CD4-positive, alpha-beta T cell treated with Interleukin-21 for 1 hour (primary cell): ENCODE measurements around the gene NRCAM.
"Not testable (repeated sequence)": the region's sequence is repeated elsewhere in the genome, so short reads cannot be mapped to it uniquely, and the experiment has no call there.

Experiments used
- DNase-seq: peaks from one replicate; pipeline ENCODE4 v3.0.0-alpha.2; 2020

Gene NRCAM

DNA sequence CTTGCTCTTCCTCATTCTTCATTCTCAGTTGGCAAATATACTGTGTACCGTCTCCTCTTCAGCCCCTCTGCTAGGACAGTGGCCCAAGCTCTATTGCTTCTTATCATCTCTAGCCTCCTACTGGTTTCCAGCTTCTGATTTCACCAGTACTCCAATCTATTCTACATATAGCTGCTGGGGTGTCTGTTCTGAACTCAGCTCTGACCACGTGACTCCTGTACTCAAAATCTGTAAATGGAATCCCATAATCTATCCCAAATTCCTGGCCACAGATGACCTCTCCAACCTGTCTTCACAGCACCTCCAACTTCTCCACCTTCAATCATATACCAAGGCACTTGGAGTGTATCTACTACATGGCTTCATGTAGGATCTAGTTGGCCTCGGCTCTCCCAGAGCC, 152.9 kb downstream of the NRCAM start:
- no peak for DNase-seq

DNA sequence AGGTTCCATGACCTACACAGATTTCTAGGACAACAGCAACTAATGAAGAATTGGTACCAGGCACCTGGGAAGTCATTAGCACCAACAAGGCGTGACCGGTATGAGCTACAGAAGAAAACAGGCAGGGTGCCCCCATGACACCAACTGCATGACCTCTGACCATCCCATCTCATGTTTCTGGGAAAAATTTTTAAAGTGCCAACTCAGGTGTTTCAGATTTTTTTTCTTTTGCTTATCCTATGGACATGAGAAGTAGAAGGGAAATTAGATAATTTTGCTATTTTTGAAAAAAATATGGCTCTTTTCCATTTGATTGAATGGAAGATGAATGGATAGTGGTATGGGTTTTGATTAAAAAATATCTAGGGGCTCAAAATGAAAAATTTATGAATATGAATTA, 154.8 kb downstream of the NRCAM start:
- no peak for DNase-seq

DNA sequence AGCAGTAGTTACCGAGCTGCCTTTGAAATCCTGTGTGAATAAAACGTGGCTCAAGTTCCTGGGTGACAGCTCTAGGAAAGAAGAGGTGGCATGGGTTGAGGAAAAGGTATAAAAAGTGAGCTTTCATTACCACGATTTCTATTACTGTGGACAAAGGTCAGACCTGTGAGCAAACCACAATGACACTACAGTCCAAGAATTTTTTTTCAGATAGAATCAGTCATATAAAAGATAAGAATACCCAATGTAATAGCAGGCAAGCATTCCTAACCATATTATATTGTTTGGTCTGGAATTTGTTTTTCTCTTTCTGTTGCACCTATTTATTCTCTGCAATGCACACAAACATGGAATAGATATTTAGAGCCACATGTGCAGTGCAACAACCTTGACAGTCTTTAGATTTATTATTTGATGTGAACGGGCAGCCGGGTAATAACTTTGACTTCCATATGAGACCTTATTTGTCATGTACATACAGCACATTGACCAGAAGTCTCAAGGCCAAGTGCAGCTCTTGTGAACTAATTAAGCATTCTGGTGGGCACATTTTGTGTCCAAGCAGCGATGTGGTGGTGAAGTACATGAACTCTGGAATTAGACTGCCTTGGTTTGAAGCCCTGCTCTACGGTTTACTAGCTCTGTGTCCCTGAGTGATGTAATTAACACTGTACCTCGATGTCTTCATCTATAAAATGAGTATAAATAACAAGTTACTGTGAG, 156.8 kb downstream of the NRCAM start:
- DNase-seq: no peak

DNA sequence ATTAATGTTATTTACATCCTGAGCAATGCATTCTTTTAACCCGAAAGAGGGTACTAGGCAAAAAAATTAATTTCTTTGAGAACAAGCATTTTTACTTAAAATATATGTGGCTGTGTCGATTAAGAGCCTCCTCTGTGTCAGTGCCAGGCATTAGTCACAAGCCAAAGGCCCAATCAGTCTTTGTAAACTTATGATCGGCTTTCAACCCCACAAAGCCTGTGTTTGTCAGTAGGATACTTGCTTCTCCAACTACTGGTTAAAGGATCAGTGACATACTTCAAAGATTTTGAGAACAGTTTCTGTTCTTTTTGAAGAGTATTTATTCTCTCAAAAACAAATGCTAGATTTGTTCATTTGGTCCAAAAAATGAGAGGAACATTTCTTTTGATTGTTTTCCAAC, 159.3 kb downstream of the NRCAM start:
- DNase-seq: no peak

DNA sequence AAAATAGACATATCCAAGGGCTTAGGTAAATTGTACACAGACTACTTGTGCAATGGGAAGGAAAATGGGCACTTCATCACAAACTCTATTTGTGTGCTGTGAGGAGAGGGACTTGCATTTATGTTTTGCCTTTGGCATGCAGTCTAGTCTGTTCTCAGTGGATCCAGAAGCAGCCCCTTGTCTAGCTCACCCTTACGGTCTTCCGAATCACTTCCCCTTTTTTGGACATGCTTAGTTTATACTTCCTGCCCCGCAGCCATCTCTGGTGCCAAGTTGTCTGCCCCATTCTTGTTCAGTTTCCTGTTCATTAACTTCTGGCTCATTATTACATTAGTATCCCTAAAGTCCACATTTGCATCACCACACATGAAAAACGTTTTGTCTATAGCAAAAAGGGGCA, 161.6 kb downstream of the NRCAM start:
- DNase-seq: no peak

DNA sequence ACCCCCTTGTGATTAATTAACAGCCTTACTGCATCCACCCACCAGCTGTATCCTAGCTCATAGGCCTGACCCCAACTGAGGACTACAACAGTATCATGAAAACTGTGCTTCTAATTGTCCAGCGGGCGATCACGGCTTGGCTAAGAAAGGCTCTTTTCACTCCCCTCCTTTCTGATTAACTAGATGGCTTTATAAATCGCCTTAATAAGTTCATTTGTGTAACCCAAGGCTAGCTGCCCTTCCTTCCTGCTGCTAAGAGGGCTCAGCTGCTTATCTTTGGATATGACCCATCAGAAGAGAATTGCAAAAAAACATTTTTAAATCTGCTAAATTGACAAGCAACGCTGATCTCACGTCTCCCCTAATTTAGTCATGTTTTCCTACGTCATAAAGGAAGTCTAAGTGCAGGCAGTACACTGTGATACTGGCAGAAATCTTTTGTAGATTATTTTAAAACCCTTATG, 163.1 kb downstream of the NRCAM start:
- no peak for DNase-seq

DNA sequence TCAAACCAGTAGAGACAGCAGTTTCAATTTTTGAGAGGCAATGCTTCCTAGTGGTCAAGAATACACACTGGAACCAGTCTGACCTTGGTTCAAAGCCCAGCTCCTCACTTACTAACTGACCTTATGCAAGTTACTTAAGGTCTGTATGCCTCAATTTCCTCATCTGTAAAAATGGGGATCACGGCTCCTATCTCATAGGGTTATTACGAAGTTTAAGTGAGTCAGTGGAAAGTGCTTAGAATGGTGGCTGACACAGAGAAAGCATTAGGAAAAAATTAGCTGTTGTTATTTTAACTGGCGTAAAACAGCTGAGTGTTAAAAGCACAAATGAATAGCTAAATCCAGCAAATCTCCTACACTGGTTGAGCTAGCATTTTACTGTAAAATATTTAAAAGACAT, 163.7 kb downstream of the NRCAM start:
- DNase-seq: no peak

DNA sequence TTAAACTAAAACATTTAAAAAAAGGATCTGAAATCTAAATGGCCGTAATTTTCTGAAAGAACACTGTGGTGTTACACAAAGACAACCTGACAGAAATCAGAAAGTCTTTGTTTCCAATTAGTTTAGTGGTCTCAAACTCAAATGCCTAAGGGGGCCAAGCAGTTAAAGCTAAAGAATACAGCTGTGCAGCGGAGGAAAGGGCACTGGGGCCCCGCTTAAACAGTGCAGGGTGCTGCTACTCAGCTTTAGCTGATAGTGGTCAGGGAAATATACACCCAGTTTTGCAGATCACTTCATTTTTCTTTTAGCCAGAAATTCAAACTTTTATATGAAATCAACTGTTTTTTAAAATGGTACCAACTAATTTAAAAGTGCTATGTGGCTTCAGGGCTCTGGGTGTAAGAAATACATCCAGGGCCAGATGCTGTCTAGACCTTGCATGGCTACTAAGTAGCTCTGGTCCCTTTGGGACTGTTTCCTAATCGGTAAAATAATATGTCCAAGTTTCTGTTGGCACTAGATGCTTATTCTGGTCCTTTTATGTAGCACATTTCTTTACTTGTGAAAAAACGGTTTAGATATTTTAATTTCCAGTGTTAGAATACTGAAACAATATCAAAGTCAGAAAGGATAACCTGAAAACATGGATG, 164.3 kb downstream of the NRCAM start:
- no peak for DNase-seq

DNA sequence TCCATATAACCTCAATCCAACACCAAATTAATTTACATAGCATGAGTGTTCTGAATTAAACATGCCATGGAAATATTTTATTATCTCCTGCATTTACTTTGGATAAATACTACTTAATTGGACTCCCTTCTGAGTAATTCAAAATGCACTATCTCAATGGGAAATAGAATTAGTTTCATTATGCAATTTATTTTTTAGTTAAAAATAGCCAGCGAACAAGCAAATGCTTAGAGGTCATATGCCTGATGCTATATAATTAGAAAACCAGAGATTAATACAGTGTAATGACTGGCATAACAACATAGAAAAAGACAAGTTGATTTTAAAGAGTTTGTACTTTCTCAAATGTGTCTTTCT, 165.1 kb downstream of the NRCAM start:
- DNase-seq: no peak

DNA sequence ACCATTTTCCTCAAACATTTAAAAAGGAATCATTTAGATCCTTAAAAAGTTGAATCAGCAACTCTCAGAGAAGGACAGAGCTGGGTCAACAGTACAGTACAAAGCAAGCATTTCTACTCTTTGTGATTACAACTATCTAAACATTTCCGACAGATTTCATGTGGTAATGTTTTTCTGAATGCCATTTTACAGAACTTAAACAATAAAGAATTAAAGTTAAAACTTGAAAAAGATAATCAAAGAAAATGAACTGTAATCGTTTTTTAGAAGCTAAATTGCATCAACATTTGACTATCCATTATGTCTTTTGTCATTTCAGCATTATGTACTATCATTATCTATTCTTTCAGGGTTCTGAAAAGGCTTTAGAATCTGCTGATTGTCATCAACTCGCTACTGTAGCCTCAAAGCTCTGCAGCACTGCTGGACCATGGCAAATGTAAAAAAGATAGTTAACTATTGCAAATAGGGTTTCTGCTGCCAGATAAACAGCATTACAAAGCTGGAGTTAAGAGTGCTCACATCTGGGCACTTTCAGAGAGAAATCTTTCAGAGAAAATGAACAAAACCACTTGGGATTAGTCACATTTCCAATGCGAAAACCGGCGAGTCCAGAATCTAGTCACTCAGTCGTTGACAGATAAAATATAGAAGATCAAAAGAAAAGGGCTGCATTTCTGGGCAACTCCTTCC, 165.6 kb downstream of the NRCAM start:
- no peak for DNase-seq

DNA sequence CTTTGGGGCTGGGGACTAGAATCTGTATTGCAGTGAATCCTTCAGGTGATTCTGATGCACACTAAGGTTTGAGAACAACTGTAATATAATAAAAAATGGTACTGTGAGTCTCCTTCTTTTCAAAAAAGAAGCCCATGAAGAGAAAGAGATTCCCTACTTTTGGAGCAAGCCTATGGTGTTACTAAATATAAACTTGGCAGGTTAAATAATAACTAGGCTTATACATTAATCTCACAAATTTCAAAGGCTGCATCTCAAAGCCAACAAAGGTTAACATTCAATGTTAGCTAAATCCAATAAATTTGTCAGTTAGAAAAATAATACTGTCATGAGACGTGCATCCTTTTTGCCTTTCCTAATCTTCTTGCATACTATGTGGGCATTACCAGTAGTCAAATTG, 166.4 kb downstream of the NRCAM start:
- DNase-seq: no peak

DNA sequence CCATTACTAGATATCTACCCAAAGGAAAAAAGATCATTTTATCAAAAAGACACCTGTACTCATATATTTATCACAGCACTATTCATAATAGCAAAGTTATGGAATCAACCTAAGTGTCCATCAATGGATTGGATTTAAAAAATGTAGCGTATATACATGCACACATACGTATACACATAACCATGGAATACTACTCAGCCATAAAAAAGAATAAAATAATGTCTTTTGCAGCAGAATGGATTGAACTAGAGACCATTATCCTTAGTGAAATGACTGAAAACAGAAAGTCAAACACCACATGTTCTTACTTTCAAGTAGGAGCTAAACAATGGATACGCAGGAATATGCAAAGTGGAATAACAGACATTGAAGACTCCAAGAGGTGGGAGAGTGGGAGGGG, 168.4 kb downstream of the NRCAM start:
- no peak for DNase-seq

DNA sequence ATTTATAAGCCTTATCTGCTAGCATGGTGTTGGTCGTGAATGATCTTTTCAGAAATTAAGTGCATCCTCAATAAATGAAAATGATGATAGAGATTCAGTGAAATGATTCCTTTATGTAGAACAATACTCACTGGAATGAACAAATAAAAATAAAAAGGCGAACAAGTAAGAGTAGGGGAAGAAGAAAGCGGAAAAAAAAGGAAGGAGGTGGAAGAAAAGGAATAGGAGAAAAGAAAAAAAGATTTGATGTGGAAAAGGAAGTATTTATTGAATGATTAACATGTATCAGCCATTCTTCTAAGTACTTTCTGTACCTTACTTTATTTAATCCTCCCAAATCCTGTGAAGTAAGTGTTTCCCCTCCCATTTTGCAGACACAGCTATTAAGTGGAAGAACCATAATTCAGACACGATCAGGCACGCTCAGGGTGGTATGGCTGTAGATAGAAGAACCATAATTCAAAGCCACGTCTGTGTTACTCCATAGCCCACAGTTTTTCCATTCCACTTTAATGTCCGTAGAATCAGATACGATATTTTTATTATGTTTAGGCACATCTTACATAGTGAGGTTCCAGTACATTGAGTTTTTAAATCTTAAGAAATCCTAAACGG, 169.8 kb downstream of the NRCAM start:
- no peak for DNase-seq

DNA sequence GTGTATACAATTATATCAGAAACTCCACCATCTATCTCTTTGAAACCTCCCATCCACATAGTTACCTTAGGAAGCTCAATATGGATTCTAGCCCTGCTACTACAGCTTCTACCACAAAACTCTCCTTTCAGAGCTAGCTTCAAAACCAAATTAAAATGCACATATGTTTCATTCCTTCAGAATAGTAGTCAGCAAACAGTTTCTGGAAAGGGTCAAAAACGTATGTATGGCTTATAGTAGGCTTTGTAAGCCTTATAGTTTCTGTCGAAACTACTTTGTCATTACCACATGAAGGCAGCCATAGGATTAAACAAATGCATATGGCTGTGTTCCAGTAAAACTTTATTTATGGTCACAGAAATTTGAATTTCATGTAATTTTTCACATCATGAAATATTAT, 170.5 kb downstream of the NRCAM start:
- no peak for DNase-seq

DNA sequence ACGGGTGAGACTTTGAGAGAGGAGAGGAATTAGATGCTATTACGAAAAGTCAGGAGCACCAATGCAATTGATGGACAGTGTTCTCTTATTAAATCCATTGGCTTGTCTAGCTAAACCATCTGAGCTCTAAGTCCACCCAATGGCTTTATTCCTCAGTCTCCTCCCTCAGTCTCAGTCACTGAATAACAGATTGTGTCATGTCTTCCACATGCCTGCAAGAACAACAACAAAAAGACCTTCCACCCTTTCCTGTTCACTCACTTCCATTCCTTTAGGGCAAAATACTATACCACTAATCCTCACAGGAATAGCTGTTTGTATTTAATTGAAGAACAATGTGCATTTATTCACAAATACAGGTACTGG, 171.2 kb downstream of the NRCAM start:
- no peak for DNase-seq

DNA sequence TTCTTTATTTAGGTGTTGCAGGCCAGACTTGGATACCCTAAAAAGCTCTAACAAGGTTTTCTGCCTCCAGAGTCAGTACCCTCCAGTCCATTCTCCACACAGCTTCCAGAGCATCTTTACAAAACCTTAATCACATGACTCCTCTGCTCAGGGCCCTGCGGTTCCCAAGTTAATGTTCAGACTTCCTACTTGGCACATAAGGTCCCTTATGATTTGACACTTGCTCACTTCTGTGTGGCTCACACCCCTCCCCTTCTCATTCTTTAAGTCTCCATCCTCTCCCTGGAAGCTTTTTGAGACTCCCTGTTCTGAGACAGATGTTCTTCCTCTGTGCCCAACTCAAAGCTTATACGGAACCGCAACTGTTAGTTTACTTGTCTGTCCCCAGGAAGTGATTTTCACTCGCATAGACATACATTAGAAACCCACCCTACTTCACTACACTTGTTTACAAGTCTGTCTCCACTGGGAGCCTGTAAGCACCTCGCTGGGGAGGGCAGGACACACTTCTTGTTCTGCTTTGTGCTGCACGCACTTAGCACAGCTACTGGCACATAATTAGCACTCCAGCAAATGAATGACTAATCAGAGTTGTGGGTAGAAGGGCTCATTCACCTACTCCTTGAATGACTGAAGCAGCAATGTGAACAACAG, 171.8 kb downstream of the NRCAM start:
- no peak for DNase-seq

DNA sequence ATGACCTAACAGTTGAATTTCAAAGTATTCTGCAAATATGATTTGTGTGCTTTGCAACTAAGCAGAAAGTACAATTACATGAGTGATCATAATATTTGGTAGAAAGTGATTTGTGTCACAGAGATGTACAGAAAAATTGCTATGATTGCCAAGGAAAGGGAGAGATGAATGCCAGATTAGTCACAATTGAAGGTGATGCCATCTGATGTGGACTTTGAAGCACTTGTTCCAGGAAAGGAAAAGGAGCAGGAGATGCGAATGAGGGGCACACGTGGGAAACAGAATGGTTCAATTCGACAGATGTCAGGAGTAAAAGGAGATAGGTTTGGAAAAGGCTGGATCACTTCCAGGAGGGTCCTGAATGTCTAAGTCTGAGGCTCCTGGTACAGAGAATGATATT, 173.0 kb downstream of the NRCAM start:
- no peak for DNase-seq

DNA sequence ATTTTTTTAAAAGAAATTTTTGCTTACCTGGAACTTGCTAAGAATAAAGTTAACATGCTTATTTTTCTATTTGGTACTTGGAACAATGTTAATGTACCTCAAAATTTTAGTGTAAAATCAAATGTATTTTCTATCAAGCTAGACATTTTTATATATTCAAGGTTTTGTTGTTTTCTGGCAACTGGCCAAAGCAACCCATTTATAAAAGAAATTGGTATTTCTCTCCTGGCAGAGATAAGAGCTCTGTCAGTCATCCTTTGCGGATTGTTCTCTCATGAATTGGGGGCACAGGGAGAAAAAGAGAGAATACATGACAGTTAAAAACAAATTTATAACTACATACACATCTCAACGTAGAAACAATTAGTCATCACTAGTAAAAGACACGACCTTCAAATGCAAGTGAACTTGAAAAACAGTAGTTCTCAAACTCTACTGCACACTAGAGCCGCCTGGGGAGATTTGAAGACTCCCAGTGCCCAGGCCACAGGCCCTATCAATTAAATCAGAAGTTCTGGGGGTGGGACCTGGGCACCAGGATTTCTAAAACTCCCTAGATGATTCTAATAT, 173.7 kb downstream of the NRCAM start:
- no peak for DNase-seq

DNA sequence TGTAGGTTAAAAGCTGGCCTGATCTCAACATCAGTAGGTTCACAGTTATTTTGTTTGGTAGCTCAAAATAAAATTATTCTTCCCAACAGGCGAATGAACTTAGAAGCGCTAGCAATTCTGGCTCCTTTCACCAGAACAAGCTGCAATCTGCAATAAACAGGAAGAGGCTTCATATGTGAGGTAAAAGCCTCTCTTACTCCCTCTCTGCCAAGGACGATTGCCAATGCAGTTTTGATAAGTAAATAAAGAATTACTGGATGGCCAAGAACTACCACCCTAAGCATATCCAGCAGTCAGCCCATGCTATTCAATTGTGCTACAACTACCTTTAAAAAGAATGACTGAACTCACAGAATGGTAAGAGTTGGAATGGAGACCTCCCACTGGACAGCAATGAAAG, 176.1 kb downstream of the NRCAM start:
- DNase-seq: no peak

DNA sequence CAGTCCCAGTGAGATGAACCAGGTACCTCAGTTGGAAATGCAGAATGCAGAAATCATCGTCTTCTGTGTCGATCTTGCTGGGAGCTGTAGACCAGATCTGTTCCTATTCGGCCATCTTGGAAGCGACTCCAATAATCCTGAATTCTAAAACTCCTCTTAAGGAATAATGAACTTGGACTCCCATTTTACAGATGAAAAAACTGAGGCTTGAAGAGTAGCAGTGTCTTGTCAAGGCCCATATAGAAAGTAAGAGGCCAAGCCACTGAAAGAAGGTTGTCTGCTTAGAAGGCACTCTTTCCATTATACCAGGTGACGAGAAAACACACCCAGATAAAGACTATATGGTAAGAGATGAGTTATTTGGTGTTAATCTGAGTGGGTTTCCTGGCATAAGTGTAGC, 177.5 kb downstream of the NRCAM start:
- DNase-seq: no peak

DNA sequence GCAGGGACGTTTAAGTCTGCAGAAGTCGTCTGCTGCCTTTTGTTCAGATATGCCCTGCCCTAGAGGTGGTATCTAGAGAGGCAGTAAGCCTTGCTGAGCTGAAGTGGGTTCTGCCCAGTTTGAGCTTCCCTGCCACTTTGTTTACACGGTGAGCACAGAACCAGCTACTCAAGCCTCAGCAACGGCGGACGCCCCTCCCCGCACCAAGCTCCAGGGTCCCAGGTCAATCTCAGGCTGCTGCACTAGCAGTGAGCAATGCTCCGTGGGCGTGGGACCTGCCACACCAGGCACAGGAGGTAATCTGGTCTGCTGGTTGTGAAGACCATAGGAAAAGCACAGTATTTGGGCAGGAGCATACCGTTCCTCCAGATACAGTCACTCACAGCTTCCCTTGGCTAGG, 178.0 kb downstream of the NRCAM start:
- DNase-seq: no peak

DNA sequence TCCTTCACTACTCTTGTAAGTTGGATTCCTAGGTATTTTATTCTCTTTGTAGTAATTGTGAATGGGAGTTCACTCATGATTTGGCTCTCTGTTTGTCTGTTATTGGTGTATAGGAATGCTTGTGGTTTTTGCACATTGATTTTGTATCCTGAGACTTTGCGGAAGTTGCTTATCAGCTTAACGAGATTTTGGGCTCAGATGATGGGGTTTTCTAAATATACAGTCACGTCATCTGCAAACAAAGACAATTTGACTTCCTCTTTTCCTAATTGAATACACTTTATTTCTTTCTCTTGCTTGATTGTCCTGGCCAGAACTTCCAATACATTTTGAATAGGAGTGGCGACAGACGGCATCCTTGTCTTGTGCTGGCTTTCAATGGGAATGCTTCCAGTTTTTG, 181.8 kb downstream of the NRCAM start:
- not testable (repeated sequence) for DNase-seq

DNA sequence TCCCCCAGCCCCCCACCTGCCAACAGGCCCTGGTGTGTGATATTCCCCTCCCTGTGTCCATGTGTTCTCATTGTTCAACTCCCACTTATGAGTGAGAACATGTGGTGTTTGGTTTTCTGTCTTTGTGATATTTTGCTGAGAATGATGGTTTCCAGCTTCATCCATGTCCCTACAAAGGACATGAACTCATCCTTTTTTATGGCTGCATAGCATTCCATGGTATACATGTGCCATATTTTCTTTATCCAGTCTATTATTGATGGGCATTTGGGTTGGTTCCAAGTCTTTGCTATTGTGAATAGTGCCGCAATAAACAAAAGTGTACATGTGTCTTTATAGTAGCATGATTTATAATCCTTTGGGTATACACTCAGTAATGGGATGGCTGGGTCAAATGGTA, 183.3 kb downstream of the NRCAM start:
- not testable (repeated sequence) for DNase-seq
